Mucosa of descending colon (tissue), 3 donors: Measurements from ENCODE around the gene SCYL2. TPM values are rescaled to one million over a fixed set of nuclear protein-coding genes. Genes with fewer than 3 reads are reported as not detected.
A peak's percentile ranks its signal among the peaks of the same experiment; 100 is the strongest.
"Not testable (repeated sequence)": the region's sequence is repeated elsewhere in the genome, so short reads cannot be mapped to it uniquely, and the experiment has no call there.

Source experiments
- ATAC-seq: fragments of 200-7000 bp; cut with Tn5 transposase; one replicate; pipeline ENCODE4 v1.9.1; 2020; ENCODE audit warnings: mild to moderate bottlenecking, moderate library complexity
- DNase-seq, 3 donors: peaks; one replicate each; pipeline ENCODE4 v3.0.0-alpha.2; 2020
- H3K36me3 ChIP-seq: fragments of 200-600 bp; one replicate; pipeline ENCODE4 v1.8.0; 2021; ENCODE audit warnings: low read depth, mild to moderate bottlenecking
- H3K4me1 ChIP-seq: fragments of 200-600 bp; one replicate; pipeline ENCODE4 v1.8.0; 2021; ENCODE audit warnings: low read depth, mild to moderate bottlenecking
- H3K4me3 ChIP-seq: fragments of 200-600 bp; one replicate; pipeline ENCODE4 v1.8.0; 2021; ENCODE audit warnings: mild to moderate bottlenecking
- H3K9me3 ChIP-seq: fragments of 200-600 bp; one replicate; pipeline ENCODE4 v1.8.0; 2021; ENCODE audit warnings: mild to moderate bottlenecking
- intact Hi-C, 2 donors: fragments of 100-400 bp; cut with DNase I in 1 of 2; cut with micrococcal nuclease in 1 of 2; formaldehyde crosslinking; loops; one replicate each; pipeline versions ENCODE4 v1.11.0 to v1.11.1; 2022; cut with DNase I, micrococcal nuclease
- total RNA-seq, 3 donors: library from RNA; stranded (reverse); fragmentation: NEBNext Ultra II Directional in 2 of 3; extraction: Animal tissue kit (Norgen Biotek cat#: 25700) in 2 of 3; gene quantifications; one replicate each; pipeline versions ENCODE4 v1.2.1 to v1.2.4, GENCODE V29; 2021 to 2023
- TF ChIP-seq, protein P1 (sequence below): fragments of 200-600 bp; IDR thresholded peaks from one replicate; pipeline ENCODE4 v1.8.0; 2022; ENCODE audit warnings: antibody characterized with exemption, mild to moderate bottlenecking
- donor health status: DM: no; HTN: no; CAD: no; lungs with moderate emphysema.
- donor health status: DM: no; HTN: no; CAD: no.
- donor health status: DM: no; HTN: yes; CAD: no.

SCYL2 gene
- total RNA-seq, 3 donors from 2014 or later: 56.8 to 64.6 (median 63.4) TPM

DNA sequence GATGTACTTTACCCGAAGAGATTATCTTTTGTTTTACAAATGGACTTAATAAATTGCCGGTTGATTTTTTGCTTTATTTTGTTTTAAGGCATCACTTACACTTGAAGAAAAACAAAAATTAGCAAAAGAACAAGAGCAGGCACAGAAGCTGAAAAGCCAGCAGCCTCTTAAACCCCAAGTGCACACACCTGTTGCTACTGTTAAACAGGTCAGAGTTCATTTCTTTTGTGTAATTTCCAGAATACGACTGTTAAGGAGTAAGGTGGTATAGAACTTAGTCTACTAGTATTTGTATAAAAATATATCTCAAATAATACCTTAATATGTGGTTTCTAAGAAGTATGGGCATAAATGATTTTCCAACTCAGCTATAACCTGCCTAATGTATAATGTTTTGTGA, 70.3 kb downstream of the SCYL2 start:
- ATAC-seq (peak; percentile 69), DNase-seq (no peak)
- no peaks in the 10 kb centered on the region for H3K36me3 ChIP-seq
- H3K9me3 ChIP-seq: no peaks in the 10 kb centered on the region
- no peak overlapping the region for H3K4me3 ChIP-seq
- intact Hi-C loops: no loop called here
- TF ChIP-seq, protein P1, sequence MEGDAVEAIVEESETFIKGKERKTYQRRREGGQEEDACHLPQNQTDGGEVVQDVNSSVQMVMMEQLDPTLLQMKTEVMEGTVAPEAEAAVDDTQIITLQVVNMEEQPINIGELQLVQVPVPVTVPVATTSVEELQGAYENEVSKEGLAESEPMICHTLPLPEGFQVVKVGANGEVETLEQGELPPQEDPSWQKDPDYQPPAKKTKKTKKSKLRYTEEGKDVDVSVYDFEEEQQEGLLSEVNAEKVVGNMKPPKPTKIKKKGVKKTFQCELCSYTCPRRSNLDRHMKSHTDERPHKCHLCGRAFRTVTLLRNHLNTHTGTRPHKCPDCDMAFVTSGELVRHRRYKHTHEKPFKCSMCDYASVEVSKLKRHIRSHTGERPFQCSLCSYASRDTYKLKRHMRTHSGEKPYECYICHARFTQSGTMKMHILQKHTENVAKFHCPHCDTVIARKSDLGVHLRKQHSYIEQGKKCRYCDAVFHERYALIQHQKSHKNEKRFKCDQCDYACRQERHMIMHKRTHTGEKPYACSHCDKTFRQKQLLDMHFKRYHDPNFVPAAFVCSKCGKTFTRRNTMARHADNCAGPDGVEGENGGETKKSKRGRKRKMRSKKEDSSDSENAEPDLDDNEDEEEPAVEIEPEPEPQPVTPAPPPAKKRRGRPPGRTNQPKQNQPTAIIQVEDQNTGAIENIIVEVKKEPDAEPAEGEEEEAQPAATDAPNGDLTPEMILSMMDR: no peak
- peaks cover 13% of the 10 kb centered on the region for H3K4me1 ChIP-seq

DNA sequence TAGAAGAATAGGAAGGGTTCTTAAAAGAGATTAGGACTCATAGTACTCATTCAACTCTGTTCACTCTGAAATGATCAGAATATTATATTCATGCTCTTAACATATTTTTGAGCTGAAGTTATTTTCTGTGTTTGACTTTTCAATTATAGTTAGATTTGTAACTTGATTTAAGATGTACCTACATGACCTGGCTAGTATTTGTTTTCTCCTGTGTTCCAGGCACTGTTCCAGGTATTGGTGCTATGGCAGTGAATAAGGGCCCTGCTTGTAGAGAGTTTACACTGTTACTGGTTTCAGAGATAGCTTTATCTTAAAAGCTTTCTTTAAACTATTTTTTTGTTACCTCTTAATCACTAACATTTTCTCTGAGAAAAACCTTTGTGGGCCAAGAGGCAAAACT, 70.8 kb downstream of the SCYL2 start:
- Histone ChIP-seq H3K4me1 (peaks cover 9% of the 10 kb centered on the region), H3K36me3 (no peaks in the 10 kb centered on the region), H3K4me3 (no peak overlapping the region), H3K9me3 (no peaks in the 10 kb centered on the region)
- TF ChIP-seq, protein P1: no peak
- peak in 1 of 3 donors; percentile 65 for DNase-seq
- ATAC-seq: peak; percentile 80
- intact Hi-C loops: no loop called here

DNA sequence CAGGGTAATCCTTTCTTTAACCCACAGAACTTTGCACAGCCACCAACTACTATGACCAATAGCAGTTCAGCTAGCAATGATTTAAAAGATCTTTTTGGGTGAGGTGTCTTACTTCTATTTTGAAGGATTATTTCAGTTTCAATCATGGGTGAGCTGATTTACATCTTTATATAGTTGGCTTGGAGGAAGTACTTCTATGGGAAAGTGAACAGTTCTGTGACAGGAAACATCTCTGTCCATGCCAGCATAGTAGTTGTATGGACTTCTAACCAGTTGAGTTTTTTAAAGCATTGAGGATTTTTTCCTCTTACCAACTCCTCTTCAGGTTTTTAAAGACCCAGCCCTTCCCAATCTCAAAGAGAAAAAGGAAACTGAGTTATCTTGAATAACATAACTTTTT, 72.1 kb downstream of the SCYL2 start:
- TF ChIP-seq, protein P1: no peak
- ATAC-seq (no peak), DNase-seq (no peak)
- peaks cover 3% of the 10 kb centered on the region for H3K4me1 ChIP-seq
- intact Hi-C loops: no loop called here
- H3K9me3 ChIP-seq: no peaks in the 10 kb centered on the region
- no peaks in the 10 kb centered on the region for H3K36me3 ChIP-seq
- no peak overlapping the region for H3K4me3 ChIP-seq

DNA sequence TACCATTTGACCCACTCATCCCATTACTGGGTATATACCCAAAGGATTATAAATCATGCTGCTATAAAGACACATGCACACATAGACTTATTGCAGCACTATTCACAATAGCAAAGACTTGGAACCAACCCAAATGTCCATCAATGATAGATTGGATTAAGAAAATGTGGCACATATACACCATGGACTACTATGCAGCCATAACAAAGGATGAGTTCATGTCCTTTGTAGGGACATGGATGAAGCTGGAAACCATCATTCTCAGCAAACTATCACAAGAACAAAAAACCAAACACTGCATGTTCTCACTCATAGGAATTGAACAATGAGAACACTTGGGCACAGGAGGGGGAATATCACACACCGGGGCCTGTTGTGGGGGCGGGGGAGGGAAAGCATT, 75.9 kb downstream of the SCYL2 start:
- intact Hi-C loops, ATAC-seq, DNase-seq, H3K4me1 ChIP-seq, H3K9me3 ChIP-seq, H3K36me3 ChIP-seq, H3K4me3 ChIP-seq: not testable (repeated sequence)

DNA sequence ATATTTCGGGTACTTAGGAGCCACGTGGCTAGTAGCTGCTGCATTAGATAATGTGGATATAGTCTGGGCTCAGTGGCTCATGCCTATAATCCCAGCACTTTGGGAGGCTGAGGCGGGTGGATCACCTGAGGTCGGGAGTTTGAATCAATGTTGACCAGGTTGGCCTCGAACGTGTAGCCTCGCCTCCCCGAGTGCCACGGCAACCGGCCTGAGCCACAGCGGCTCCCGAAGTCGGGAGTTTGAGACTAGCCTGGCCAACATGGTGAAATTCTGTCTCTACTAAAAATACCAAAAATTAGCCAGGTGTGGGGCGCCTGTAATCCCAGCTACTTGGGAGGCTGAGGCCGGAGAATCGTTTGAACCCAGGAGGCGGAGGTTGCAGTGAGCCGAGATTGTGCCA, 77.4 kb downstream of the SCYL2 start:
- H3K36me3 ChIP-seq, H3K4me1 ChIP-seq, ATAC-seq, H3K9me3 ChIP-seq, intact Hi-C loops, H3K4me3 ChIP-seq, DNase-seq: not testable (repeated sequence)

DNA sequence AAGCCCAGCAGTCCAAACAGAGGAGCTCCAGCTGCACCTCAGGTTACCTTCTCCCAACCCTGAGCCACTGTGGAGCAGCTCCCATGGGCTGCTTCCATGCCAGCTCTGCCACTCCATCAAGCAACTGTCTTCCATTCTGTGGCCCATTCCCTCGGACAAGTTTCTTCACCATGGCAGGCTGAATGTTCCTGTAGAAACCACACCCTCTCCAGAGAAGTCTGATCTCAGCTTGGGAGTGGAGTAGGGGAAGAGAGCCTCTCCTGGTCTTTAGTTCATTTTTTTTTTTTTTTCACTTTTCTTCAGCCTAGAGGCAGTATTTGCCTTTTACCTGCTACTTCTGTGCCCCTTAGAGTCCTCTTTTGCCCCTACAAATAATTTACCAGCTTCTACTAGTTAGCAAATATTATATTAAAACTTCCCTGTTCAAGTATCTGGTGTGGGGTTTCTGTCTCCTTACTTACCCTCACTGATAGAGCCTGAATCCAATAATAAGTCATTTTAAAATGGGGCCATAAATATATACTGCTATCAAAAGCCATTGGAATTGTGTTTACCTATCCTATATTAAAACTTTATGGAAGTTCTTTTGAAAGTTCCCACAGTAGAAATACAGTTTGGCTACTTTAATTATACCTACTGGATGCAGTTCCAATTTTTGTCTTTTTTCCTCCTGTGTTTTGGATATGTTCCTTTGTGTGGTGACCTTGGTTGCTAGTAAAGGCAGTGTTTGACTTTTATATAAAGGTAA, 78.2 kb downstream of the SCYL2 start:
- intact Hi-C loops: no loop called here
- H3K4me3 ChIP-seq: no peak overlapping the region
- ATAC-seq (peak; percentile 85), DNase-seq (peak in 1 of 3 donors; percentile 16)
- no peaks in the 10 kb centered on the region for H3K4me1 ChIP-seq
- TF ChIP-seq, protein P1: no peak
- H3K36me3 ChIP-seq: no peaks in the 10 kb centered on the region
- H3K9me3 ChIP-seq: no peaks in the 10 kb centered on the region

DNA sequence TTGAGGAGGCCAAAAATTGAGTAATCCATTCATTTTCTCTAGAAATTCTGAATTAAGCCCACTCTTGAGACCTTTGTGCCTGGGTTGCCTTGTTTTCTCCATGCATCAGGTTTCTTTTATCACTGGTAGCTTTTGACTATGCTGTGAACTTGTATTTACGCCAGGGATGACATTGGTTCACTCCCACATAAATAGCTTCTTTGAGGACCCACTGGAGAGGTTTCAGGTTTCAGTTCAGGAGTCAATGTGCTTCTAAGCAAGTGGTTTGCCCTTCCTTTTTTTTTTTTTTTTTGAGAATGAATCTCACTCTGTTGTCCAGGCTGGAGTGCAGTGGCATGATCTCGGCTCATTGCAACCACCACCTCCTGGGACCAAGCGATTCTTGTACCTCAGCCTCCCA, 79.7 kb downstream of the SCYL2 start:
- DNase-seq (no peak), ATAC-seq (no peak)
- Histone ChIP-seq H3K4me3 (no peak overlapping the region), H3K36me3 (no peaks in the 10 kb centered on the region), H3K4me1 (no peaks in the 10 kb centered on the region), H3K9me3 (no peaks in the 10 kb centered on the region)
- TF ChIP-seq, protein P1: no peak
- intact Hi-C loops: no loop called here
